Activated T-helper 1 cell treated with anti-CD3 and anti-CD28 coated beads, Interleukin-2, amount 50 U/mL, for 16 hours (primary cell): Measurements from ENCODE around the gene FBXL17.

Source experiments
- DNase-seq, 2 donors: peaks; one replicate each; pipeline ENCODE4 v3.0.0-alpha.2; 2020; ENCODE audit warnings: low read depth in 1 of 2, low spot score in 1 of 2

Gene FBXL17

DNA sequence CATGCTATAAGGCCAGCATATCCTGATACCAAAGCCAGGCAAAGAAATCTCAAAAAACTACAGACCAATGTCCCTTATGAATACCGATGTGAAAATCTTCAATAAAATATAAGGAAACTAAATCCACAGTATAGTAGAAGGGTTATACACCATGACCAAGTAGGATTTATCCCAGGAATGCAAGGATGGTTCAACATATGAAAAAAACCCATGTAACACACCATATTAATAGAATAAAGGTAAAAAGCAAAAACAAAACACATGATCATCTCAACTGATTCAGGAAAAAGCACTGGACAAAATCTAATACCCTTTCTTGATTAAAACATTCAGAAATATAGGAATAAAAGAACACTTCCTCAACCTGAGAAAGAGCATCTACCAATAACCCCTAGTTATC, 6.1 kb downstream of the FBXL17 start:
- no peak for DNase-seq

- no peak for DNase-seq
Observed at GRCh38 chr5:108373426-108373825, 8.5 kb downstream of the FBXL17 start.

GRCh38 chr5:108372369-108372768, 9.5 kb downstream of the FBXL17 start:
- no peak for DNase-seq

DNA sequence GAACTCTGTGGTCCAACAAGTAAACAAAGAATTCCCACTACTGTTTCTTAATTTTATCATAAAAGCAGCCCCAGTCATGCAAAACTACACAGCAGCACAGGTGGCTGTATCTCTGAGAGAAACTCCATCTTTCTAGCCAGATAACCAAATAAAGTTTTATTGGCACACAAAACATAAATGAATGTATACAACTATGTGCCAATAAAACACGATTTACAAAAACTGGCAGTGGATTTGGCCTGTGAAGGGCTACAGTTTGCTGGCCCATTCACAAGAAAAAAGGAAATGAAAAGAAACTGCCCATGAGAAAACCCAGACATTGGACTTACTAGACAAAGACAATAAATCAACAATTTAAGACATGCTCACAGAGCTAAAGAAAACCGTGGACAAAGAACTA, 10.6 kb downstream of the FBXL17 start:
- no peak for DNase-seq

DNA sequence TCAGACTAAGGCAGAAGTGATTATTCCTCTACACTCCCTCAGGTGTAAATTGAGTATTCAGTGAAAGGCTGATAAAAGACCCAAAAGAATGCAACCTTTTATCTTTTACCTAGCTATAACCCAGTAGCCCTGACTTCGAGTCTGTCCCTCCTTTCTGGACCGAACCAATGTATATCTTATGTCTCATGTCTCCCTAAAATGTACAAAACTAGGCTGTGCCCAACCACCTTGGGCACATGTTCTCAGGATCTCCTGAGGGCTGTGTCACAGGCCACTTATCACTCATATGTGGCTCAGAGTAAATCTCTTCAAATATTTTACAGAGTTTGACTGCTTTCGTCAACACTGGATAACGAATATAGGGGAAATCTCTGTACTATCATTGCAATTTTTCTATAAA, 12.7 kb downstream of the FBXL17 start:
- DNase-seq = no peak

GRCh38 chr5:108367679-108368334, 14.1 kb downstream of the FBXL17 start:
- DNase-seq = no peak

DNA sequence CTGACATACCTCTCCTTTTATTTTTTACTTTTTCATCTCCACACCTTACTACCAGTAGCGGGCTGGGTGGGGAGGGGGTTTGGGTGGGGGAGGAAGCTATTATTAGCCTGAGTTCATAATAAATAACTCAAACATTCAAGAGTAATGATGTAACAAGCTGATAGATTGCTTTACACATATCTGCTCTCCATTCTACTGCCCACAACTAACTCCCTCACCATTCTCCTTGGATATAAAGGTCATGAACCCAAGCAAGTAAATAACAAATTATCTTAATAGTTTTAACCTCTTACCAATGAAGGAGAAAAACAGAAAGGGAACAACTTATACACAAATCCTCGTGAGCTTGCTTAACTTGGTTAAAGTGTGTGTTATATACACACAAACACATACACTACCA, 15.4 kb downstream of the FBXL17 start:
- no peak for DNase-seq

- DNase-seq = no peak
Observed at GRCh38 chr5:108361771-108362170, 20.1 kb downstream of the FBXL17 start.

DNA sequence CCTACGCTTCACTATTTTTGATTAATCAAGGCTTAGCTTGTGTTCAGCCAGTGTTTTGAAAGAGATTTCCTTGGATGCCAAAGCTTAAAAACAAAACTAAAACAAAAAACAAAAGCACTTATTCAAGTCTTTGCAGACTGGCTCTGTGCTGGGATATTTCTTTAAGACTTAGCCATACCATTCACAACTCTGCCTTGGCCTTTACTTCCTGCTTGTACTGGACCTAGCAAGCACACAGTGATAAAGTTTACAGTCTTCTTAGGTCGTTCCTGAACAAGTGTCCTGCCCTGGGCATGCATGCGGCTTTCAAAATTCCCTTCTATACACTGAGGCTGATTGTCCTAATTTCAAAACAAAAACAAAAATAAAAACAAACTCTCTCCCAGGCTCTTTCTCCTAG, 20.7 kb downstream of the FBXL17 start:
- DNase-seq = no peak

GRCh38 chr5:108360280-108360679, 21.6 kb downstream of the FBXL17 start:
- DNase-seq = no peak

DNA sequence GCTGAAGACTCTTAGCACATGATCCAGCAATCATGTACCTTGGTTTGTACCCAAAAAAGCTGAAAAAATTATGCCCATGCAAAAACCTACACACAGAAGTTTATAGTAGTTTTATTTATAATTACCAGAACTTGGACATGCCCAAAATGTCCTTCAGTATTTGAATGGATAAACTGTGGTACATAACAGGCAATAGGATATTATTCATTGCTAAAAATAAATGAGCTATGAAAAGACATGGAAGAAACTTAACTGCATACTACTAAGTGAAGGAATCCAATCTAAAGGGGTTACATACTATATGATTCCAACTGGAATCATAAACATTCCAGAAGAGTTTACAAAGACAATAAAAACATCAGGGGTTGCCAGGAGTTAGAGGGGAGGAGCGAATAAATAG, 25.6 kb downstream of the FBXL17 start:
- no peak for DNase-seq

DNA sequence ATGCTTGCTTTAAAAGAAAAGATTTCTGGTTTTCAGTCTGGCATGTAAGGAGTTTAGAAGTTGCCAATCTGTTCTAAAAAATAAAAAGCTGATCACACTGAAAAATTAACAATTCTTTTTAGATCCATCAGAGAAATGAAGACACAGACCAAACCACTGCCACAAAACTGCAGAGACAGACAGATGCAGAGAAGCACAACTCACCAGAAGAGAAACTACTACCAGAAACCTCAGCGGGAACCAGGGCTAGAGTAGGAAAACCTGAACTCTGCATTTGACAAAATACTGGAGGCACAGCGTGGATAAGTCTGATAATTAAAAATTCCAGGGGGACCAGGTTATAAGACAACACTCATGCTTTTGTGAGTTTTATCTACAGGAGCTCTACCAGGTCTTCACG, 28.8 kb downstream of the FBXL17 start:
- DNase-seq = no peak

DNA sequence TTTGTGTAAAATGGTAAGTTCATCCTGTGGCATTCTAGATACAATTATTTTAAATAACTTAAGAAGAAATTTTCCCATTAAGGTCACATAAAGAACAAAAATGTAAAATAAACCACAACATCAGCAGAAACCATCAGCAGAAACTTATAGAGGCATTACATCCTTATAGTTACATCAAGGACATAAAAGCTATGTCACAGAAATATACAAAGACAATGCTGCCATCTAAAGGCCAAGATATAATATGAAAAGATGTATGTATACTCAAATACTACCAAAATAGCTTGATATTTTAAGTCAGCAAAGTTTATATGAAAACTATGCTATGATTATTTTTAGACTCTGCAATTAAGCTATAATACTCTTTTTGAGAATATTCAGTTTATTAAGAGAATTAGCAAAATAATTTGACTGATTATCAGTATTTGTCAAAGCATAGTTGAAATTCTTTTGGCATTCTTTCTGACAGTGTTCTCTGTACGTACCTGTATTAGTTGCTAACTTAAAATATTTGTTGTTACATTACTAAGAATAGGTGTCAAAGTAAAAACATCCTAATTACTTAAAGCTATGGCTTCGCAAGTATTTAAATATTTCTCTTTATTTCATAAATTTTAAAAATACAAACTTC, 36.2 kb downstream of the FBXL17 start:
- DNase-seq = no peak

GRCh38 chr5:108344103-108344822, 37.6 kb downstream of the FBXL17 start:
- DNase-seq = no peak

DNA sequence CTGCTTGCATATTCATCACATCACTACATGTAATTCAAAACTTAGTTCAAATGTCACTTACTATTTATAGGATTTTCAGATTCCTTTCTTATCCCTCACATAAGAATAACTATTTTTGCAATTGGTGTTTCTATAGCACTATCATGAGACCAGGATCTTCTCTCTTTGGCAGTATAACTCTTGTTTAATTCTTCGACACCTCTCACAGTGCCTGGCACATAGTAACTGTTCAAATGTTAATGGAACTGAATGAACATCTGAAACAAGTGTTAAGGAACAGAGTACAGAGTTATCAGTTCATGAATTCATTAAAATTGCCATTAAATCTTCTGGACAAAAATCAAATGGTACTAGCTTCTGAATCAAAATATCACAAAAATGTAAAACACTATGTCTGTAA, 40.0 kb downstream of the FBXL17 start:
- DNase-seq = no peak

DNA sequence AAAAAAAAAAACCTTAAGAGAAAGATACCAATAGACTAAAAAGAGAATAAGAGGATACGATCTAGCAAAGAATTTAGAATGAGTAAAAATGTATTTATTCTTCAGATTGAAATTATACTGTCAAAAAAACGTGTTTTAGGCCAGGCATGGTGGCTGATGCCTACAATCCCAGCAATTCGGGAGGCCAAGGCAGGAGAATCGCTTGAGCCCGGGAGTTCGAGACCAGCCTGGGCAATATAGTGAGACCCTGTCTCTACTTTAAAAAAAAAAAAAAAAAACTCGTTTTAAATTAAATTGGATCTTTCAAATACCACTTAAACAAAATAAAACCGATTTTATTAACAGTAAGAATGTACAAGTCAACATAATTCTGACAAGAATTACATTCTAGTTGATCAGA, 41.8 kb downstream of the FBXL17 start:
- no peak for DNase-seq

- no peak for DNase-seq
Observed at GRCh38 chr5:108339220-108339619, 42.7 kb downstream of the FBXL17 start.

DNA sequence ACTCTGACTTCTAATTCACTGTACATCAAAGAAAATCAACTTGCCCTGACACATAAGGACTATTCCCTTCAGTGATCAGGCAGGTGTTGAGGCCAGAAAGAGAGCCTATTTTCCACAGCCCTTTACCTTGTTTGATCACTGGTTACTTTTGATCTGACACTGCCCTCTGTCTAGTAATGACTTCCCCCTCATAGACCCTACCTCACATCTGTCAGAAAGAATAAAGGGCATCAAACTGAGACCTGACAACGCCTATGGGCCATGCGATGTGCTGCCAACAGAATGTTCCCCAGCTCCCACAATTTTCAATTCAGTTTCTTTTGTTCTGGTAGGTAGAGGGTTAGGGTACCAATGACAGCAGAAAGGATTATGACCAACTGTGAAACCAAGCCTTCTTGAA, 47.7 kb downstream of the FBXL17 start:
- DNase-seq = no peak

DNA sequence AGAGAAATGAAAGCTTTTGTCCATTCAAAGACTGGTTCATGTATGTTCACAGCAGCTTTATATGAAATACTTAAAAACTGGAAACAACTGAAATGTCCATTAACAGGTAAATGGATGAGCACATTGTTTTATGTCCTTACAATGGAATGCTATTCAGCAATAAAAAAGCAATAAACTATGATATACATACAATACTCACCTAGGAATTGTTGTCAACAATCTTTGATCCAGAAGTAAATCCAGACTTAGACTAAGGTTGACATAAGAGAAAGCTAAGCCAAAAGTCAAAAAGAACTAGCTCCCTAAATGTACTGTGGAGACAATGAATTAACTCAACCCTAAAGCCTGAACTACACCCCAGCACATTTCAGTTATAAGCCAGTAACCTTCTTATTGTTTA, 54.9 kb downstream of the FBXL17 start:
- DNase-seq = no peak

- no peak for DNase-seq
Observed at GRCh38 chr5:108324886-108325285, 57.0 kb downstream of the FBXL17 start.

GRCh38 chr5:108321341-108321740, 60.6 kb downstream of the FBXL17 start:
- no peak for DNase-seq

DNA sequence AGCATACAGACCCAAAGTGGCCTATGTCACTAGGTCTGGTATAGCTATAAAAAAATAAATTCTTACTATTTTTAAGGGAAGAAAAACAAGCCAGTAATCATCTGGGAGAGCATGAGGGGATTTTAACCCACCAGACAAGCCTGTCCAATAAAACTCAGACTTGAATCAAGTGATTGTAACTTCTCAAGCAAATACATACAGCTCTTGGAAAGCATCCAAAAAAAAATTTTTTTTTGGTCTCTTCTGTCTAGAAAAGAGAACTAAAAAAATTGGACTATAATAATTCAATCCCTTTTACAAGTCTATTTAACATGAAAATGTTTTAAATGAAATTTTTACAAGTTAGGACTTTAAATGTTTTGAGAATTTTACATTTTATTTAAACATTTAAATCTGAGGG, 61.7 kb downstream of the FBXL17 start:
- no peak for DNase-seq

GRCh38 chr5:108315829-108316228, 66.1 kb downstream of the FBXL17 start:
- no peak for DNase-seq
